Measurements from ENCODE around the gene CUEDC1.

DNA sequence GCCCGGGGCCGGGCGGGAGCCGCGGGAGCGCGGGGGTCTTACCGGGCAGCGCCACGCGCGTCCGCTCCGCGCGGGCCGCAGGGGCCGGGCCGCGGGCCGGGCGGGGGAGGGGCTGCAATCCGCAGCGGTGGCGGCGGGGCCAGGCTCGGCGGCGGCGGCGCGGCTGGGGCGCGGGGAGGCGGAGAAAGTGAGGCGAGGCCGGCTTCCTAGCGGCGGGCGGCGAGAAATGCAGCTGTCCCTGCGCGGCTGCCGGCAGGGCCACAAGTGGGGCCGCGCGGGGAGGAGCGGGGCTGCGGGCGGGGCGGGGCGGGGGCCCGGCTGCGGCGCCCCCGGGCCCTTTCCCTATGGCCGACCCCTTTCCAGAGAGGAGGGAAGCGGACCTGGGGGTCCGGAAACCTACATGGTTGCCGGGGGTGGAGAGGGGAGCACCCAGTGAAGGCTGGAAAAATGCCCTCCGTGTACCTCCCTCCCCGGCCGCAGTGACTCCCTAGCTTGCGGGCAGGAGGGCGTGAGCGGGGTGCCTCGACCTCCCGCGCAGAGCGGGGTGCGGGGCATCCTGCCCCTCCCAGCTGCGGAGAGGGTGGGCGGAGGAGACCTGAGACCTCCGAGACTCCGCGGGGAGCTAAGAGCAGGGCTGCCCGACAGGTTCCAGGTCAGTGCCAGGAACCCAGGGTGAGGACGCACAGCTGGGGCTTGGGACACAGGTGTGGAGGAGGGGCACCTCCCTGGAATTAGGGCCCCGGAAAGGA, at the start of gene CUEDC1:
- no peak for TF ChIP-seq POLR2A (IDR thresholded peaks at IDR 0.05; ENCODE audit: low read depth, low read length)
- no peak for TF ChIP-seq POLR2AphosphoS5 (IDR thresholded peaks at IDR 0.05; ENCODE audit: low read depth, low read length)
- TF ChIP-seq TAF1 (IDR thresholded peaks at IDR 0.05; ENCODE audit: low read depth, low read length): no peak
